AG09309 (cell line): ENCODE measurements around the gene TNIK.
"Not testable (repeated sequence)": the region's sequence is repeated elsewhere in the genome, so short reads cannot be mapped to it uniquely, and the experiment has no call there.

ENCODE experiments used
- DNase-seq: peaks from one replicate; pipeline ENCODE4 v3.0.0-alpha.2; 2010; ENCODE audit warnings: low read depth
- H3K4me3 ChIP-seq: 2 replicates; pipeline ENCODE4 v1.5.1; 2011; ENCODE audit warnings: mild to moderate bottlenecking, low read depth, low read length, moderate library complexity; ENCODE audit not compliant: control insufficient read depth
- CTCF ChIP-seq: IDR thresholded peaks from 2 replicates; pipeline ENCODE4 v1.5.1; 2011; ENCODE audit warnings: mild to moderate bottlenecking, low read depth, low read length, inconsistent platforms; ENCODE audit not compliant: insufficient read depth, control insufficient read depth; ENCODE audit errors: missing control alignments

Gene TNIK

DNA sequence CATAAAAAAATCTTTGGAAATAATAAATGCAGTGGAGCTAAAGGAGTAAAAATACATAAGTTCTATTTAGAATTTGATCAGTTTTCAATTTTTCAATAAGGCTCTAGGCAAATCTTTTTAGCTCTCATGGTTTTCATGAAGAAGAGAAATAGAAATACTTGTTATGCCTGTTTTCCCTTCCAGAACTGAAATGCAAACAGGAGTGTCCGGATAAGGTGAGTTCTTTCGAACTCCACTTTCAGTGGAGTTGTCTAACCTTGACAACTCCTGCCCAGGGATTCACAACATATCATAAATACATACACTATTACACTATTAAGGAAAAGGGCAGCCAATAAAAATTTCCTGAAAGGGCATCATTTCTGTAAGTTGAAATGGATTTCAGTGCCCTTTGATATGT, 217.3 kb downstream of the TNIK start:
- H3K4me3 ChIP-seq: no peak overlapping the region
- DNase-seq: no peak
- no peak for TF ChIP-seq CTCF

GRCh38 chr3:171242170-171242569, 218.0 kb downstream of the TNIK start:
- no peak for TF ChIP-seq CTCF
- no peak for DNase-seq

GRCh38 chr3:171241655-171242054, 218.6 kb downstream of the TNIK start:
- H3K4me3 ChIP-seq, DNase-seq: not testable (repeated sequence)

More at GRCh38 chr3:171242170-171242569, 218.0 kb downstream of the TNIK start:
- H3K4me3 ChIP-seq: no peak overlapping the region

GRCh38 chr3:171240504-171240835, 219.7 kb downstream of the TNIK start:
- DNase-seq: no peak
- H3K4me3 ChIP-seq: no peak overlapping the region
- TF ChIP-seq CTCF: no peak

GRCh38 chr3:171239757-171240503, 220.3 kb downstream of the TNIK start:
- DNase-seq: no peak
- no peak overlapping the region for H3K4me3 ChIP-seq
- TF ChIP-seq CTCF: no peak

- no peak overlapping the region for H3K4me3 ChIP-seq
- no peak for TF ChIP-seq CTCF
- DNase-seq: no peak
Measured at GRCh38 chr3:171237009-171237385, 223.2 kb downstream of the TNIK start.

DNA sequence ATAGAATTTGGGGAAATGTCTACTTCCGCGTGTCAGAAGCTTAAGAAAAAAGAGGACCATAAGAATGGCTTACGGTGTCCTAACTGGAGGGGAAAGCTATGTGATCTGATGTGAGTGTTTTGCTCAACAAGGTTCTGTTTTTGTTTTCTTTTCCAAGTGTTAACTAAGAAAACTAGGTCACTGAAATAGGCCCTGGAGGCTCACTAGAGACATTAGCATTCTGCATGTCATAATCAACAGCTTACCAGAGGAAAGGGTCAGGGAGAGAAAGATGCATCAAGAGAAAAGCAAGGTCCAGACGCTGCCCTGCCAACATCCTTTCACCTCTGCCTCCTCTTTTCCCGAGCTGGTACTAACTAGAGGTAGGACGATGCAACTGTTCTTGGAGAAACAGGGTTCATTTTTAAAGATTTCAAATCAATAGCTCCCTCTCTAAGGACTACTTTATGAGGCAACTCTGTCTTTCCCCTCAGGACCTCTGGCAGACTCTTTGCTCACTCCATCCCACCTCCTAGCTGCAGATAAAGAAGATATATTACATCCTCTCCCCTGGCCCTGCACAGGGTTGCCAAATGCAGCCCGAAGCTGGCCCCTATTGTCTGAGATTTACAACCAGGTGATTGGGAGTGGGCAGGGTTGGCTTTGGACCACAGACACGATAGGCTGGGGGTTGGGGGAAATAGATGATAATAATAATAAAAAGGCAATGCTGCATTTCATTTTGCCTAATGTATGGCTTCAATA, 223.8 kb downstream of the TNIK start:
- no peak for TF ChIP-seq CTCF
- no peak overlapping the region for H3K4me3 ChIP-seq
- DNase-seq: no peak
